ENCODE data around the gene SEMA3G. TPM values are rescaled to one million over a fixed set of nuclear protein-coding genes. Genes with fewer than 3 reads are reported as not detected.

The SEMA3G gene
- total and polyA plus RNA-seq, 2 experiments from 2014 or later = 0.47 to 2.5 TPM

DNA sequence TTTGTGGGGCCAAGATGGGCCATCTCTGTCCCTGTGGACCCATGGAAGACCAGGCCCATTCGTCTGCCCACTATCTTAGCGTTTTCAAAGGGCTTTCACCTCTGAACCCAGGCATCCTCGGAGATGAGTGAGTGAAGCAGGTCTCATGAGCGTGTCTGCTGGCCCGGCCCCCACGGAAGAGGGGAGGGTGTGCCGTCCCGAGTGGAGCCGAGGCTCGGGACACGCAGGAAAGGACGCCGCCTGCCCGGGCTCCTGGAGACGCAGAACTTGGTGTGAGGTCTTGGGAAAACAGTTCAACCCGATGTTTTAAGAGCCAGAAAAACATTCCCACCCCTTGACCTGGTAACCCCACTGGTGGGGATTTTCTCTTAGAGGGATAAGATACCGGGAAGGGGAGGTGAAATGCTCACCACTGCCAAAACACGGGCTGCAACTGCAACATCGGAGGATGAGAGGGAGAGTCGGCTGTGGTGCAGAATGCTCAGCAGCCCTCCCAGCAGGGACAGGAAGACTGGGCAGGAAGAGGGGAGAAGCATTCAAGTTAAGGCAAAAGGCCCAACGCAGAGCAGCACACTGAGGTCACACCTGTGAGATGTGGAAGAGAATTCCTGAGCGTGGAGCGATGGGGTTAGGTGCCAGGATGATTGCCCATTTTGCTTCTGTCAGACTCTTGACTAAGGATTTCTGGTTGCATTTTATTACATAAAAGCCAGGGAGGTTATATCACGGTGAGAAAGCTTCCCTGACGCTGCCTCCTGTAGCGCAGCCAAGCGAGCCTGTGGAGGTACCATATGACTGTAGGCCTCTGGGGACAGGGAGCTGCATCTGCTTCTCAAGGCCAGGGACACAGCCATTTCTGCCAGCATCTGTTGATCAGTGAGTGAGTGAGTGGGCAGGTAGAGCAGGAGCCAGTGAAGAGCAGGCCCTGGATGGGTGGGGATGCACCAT, 36.1 kb upstream of the SEMA3G start:
- Histone ChIP-seq H3F3A (replicated peaks; ENCODE audit: low read depth) (0 out of 2 replicates have a peak, but pooled peaks cover 7% of the 10 kb centered on the region), H3K36me3 (ENCODE audit: insufficient read depth) (peaks cover 22% of the 10 kb centered on the region), H3K4me1 (ENCODE audit: insufficient read depth) (no peaks in the 10 kb centered on the region), H2AFZ (no peak overlapping the region), H4K20me1 (replicated peaks; ENCODE audit: insufficient read depth) (peaks cover 8% of the 10 kb centered on the region), H3K4me2 (no peak overlapping the region), H3K4me3 (no peak overlapping the region), H3K27me3 (ENCODE audit: insufficient read depth) (no peaks in the 10 kb centered on the region), H3K27ac (ENCODE audit: low read depth) (no peak overlapping the region), H3K9me2 (ENCODE audit: insufficient read depth) (no peaks in the 10 kb centered on the region), H3K79me2 (replicated peaks; ENCODE audit: insufficient read depth) (no peaks in the 10 kb centered on the region; the same call in 1 of the 2 replicates)
- Mint-ChIP-seq H3K27ac (peak overlapping the region; percentile 56; the same call in 1 of the 2 replicates), H3K27me3 (ENCODE audit: insufficient read depth, low read depth, poor library complexity) (peaks cover 6% of the 10 kb centered on the region), H3K36me3 (ENCODE audit: low read depth) (peaks cover 74% of the 10 kb centered on the region), H3K4me1 (no peaks in the 10 kb centered on the region; the same call in 2 of the 3 replicates), H3K9me3 (no peaks in the 10 kb centered on the region; the same call in 2 of the 3 replicates), H3K4me3 (no peak overlapping the region)
- no peak for TF ChIP-seq ETS1 (IDR thresholded peaks at IDR 0.05)
- no peak for TF ChIP-seq ZNF331 (CRISPR knock-in tag; IDR thresholded peaks at IDR 0.05; ENCODE audit: low read depth)
- TF ChIP-seq, protein P1, sequence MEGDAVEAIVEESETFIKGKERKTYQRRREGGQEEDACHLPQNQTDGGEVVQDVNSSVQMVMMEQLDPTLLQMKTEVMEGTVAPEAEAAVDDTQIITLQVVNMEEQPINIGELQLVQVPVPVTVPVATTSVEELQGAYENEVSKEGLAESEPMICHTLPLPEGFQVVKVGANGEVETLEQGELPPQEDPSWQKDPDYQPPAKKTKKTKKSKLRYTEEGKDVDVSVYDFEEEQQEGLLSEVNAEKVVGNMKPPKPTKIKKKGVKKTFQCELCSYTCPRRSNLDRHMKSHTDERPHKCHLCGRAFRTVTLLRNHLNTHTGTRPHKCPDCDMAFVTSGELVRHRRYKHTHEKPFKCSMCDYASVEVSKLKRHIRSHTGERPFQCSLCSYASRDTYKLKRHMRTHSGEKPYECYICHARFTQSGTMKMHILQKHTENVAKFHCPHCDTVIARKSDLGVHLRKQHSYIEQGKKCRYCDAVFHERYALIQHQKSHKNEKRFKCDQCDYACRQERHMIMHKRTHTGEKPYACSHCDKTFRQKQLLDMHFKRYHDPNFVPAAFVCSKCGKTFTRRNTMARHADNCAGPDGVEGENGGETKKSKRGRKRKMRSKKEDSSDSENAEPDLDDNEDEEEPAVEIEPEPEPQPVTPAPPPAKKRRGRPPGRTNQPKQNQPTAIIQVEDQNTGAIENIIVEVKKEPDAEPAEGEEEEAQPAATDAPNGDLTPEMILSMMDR (conservative IDR thresholded peaks at IDR 0.05; ENCODE audit: low read depth in 2 of 2) = no peak
- no peak for TF ChIP-seq ZNF114 (CRISPR knock-in tag; IDR thresholded peaks at IDR 0.05)
- no peak for TF ChIP-seq CREB1 (CRISPR knock-in tag; IDR thresholded peaks at IDR 0.05; ENCODE audit: low read depth)
- TF ChIP-seq EZH2 (IDR thresholded peaks at IDR 0.05; ENCODE audit: low read depth, unreplicated experiment) = no peak
- TF ChIP-seq, protein P2, sequence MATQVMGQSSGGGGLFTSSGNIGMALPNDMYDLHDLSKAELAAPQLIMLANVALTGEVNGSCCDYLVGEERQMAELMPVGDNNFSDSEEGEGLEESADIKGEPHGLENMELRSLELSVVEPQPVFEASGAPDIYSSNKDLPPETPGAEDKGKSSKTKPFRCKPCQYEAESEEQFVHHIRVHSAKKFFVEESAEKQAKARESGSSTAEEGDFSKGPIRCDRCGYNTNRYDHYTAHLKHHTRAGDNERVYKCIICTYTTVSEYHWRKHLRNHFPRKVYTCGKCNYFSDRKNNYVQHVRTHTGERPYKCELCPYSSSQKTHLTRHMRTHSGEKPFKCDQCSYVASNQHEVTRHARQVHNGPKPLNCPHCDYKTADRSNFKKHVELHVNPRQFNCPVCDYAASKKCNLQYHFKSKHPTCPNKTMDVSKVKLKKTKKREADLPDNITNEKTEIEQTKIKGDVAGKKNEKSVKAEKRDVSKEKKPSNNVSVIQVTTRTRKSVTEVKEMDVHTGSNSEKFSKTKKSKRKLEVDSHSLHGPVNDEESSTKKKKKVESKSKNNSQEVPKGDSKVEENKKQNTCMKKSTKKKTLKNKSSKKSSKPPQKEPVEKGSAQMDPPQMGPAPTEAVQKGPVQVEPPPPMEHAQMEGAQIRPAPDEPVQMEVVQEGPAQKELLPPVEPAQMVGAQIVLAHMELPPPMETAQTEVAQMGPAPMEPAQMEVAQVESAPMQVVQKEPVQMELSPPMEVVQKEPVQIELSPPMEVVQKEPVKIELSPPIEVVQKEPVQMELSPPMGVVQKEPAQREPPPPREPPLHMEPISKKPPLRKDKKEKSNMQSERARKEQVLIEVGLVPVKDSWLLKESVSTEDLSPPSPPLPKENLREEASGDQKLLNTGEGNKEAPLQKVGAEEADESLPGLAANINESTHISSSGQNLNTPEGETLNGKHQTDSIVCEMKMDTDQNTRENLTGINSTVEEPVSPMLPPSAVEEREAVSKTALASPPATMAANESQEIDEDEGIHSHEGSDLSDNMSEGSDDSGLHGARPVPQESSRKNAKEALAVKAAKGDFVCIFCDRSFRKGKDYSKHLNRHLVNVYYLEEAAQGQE (IDR thresholded peaks at IDR 0.05; ENCODE audit: unreplicated experiment) = no peak
- TF ChIP-seq EZH2phosphoT487 (IDR thresholded peaks at IDR 0.05; ENCODE audit: unreplicated experiment) = no peak
- no peak for TF ChIP-seq NANOG (IDR thresholded peaks at IDR 0.05; ENCODE audit: borderline replicate concordance)
- no peak for TF ChIP-seq POLR2AphosphoS5 (IDR thresholded peaks at IDR 0.05; ENCODE audit: low read depth)
- TF ChIP-seq JUNB (IDR thresholded peaks at IDR 0.05; ENCODE audit: unreplicated experiment) = no peak
- TF ChIP-seq STAT1 (IDR thresholded peaks at IDR 0.05; ENCODE audit: unreplicated experiment) = no peak
- TF ChIP-seq ZNF462 (CRISPR knock-in tag; IDR thresholded peaks at IDR 0.05) = no peak
- ATAC-seq (no peak), DNase-seq (ENCODE audit: low spot score) (no peak)

Data from GM23338 (cell line).